Activated CD8-positive, alpha-beta T cell treated with anti-CD3 and anti-CD28 coated beads, Interleukin-2, amount 10 ng/mL, durations not matched to agents 7 days and 5 days (primary cell): ENCODE data around the gene GARRE1. TPM values are rescaled to one million over a fixed set of nuclear protein-coding genes. Genes with fewer than 3 reads are reported as not detected.

Experiments
- ATAC-seq: fragments of 150-1000 bp; cut with Tn5 transposase; one replicate; pipeline ENCODE4 v1.10.0; 2021; ENCODE audit warnings: moderate library complexity
- CTCF ChIA-PET: fragments of 350-600 bp; sonication (Branson Sonifier 250); formaldehyde crosslinking; loops from one replicate; lab custom pipeline; 2021; ENCODE audit warnings: antibody characterized with exemption; lab: Charles Lee
- POLR2A ChIA-PET: fragments of 350-600 bp; sonication (Branson Sonifier 250); formaldehyde crosslinking; loops from one replicate; lab custom pipeline; 2021; ENCODE audit warnings: antibody characterized with exemption; lab: Charles Lee
- DNase-seq: peaks from one replicate; pipeline ENCODE4 v3.0.0-alpha.2; 2020
- H3K27ac Mint-ChIP-seq: one replicate; pipeline ENCODE4 v1.8.0; 2021; ENCODE audit warnings: mild to moderate bottlenecking, mixed read lengths
- H3K27me3 Mint-ChIP-seq: one replicate; pipeline ENCODE4 v1.8.0; 2021; ENCODE audit warnings: low read depth, mixed read lengths
- H3K36me3 Mint-ChIP-seq: one replicate; pipeline ENCODE4 v1.8.0; 2021; ENCODE audit warnings: low read depth, mixed read lengths
- H3K4me1 Mint-ChIP-seq: one replicate; pipeline ENCODE4 v1.8.0; 2021; ENCODE audit warnings: low read depth, mixed read lengths
- H3K4me3 Mint-ChIP-seq: one replicate; pipeline ENCODE4 v1.8.0; 2021; ENCODE audit warnings: mild to moderate bottlenecking, mixed read lengths
- H3K9me3 Mint-ChIP-seq: one replicate; pipeline ENCODE4 v1.8.0; 2022; ENCODE audit warnings: mixed read lengths; ENCODE audit not compliant: insufficient read depth
- total RNA-seq, 2 experiments: library from RNA; stranded (reverse); gene quantifications; one replicate each; pipeline ENCODE4 v1.2.3, GENCODE V29; 2021

The GARRE1 gene
- total RNA-seq, 2 experiments from 2014 or later, result 6.3 to 8.3 TPM

DNA sequence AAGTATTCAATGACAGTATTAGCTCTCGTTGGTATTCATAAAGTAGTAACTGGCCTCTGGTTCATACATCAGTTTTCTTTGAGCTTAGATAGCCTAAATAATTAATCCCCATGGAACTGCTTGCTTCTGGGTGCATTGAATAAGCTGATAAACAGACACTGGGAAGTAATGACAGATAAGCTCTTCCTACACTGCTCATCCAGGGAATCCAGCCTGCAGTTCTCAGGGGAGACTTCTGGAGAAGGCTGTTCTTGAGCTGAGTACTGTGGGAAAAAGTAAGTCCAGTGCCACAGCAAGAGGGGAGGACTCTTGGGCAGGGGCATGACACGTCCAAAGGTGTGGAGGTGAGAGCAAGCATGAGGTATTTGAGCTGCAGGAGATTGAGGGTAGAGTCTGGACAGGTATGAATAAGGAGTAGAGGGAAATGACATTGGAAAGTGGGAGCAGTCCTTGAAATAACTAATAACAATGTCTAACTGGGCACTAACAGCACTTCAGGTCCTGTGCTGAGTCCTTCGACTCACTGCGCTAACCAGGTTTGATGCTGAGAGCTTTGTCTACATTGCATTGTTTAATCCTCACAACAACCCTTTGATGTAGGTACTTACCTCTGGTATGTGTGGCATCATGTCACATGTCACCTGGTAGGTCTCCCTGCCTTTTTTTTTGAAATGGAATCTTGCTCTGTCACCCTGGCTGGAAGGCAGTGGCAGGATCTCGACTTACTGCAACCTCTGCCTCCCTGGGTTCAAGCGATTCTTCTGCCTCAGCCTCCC lies 7.2 kb downstream of the GARRE1 start:
- H3K27ac Mint-ChIP-seq, result no peak overlapping the region
- H3K36me3 Mint-ChIP-seq, result no peaks in the 10 kb centered on the region
- CTCF ChIA-PET, result interaction anchor here (1.2 kb wide), 1 partner anchor 76 kb away, joined by 3 read pairs; no protein-coding TSS in a partner anchor
- H3K9me3 Mint-ChIP-seq, result no peaks in the 10 kb centered on the region
- no peak for DNase-seq
- POLR2A ChIA-PET, result no interaction called here
- no peak for ATAC-seq
- no peaks in the 10 kb centered on the region for H3K27me3 Mint-ChIP-seq
- no peak overlapping the region for H3K4me3 Mint-ChIP-seq
- H3K4me1 Mint-ChIP-seq, result peaks cover 13% of the 10 kb centered on the region

GRCh38 chr19:34263745-34264237 lies 9.4 kb downstream of the GARRE1 start:
- Mint-ChIP-seq H3K27ac (no peak overlapping the region), H3K27me3 (no peaks in the 10 kb centered on the region), H3K4me3 (no peak overlapping the region), H3K9me3 (no peaks in the 10 kb centered on the region), H3K36me3 (peaks cover under 1% of the 10 kb centered on the region), H3K4me1 (peaks cover 17% of the 10 kb centered on the region)
- CTCF ChIA-PET, result interaction anchor here (0.6 kb wide), 1 partner anchor 27 kb away, joined by 3 read pairs; no protein-coding TSS in a partner anchor
- no peak for DNase-seq
- ATAC-seq, result no peak
- POLR2A ChIA-PET, result no interaction called here

DNA sequence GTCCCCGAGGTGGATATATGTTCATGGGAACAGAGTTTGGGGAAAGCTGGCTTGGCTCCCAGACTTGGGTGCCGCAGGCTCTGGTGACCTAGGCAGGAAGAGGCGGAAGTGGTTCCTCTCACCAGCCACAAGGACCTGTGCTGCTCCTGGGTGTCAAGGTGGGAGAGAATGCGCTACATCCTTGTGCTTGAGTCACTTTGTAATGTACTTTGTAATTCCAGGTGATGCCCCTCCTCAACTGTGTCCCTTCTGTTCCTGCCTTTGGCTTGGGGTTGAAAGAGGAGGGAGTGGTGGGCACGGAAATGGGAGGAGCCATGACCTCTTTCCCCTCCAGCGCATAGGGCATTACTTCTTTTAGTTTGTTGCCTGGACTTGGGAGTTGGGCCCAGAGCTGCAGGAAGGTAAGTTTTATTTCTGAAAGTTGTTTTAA lies 10.9 kb downstream of the GARRE1 start:
- H3K4me3 Mint-ChIP-seq, result no peak overlapping the region
- ChIA-PET CTCF (no interaction called here), POLR2A (interaction anchor here (0.8 kb wide), 1 partner anchor 94 kb away, joined by 3 read pairs; no protein-coding TSS in a partner anchor)
- no peak overlapping the region for H3K27ac Mint-ChIP-seq
- H3K36me3 Mint-ChIP-seq, result peaks cover 3% of the 10 kb centered on the region
- ATAC-seq (no peak), DNase-seq (no peak)
- no peaks in the 10 kb centered on the region for H3K9me3 Mint-ChIP-seq
- H3K27me3 Mint-ChIP-seq, result no peaks in the 10 kb centered on the region
- peaks cover 30% of the 10 kb centered on the region for H3K4me1 Mint-ChIP-seq

DNA sequence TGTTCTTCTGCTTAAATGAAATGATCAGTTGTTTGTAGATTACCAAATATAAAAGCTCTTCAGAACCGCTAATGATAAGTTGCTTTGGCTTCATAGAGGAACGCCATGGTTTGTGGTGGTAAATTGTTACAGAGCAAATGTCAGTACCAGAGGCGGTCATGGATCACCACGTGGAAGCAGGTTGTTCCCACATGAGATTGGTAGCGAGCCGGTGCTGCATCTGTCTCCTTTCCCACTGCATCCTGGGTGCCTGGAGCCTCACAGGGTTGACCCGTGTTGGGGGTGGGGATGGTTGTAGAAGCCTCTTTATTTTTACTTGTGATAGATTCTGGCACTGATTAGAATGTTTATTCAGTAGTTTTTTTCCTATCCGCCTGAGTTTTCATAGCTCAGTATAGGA lies 14.7 kb downstream of the GARRE1 start:
- no peak overlapping the region for H3K27ac Mint-ChIP-seq
- ATAC-seq (no peak), DNase-seq (no peak)
- ChIA-PET CTCF (interaction anchor here (1.5 kb wide), 1 partner anchor 47 kb away, joined by 3 read pairs; no protein-coding TSS in a partner anchor), POLR2A (no interaction called here)
- no peaks in the 10 kb centered on the region for H3K27me3 Mint-ChIP-seq
- no peak overlapping the region for H3K4me3 Mint-ChIP-seq
- H3K9me3 Mint-ChIP-seq, result no peaks in the 10 kb centered on the region
- H3K36me3 Mint-ChIP-seq, result peaks cover 3% of the 10 kb centered on the region
- H3K4me1 Mint-ChIP-seq, result peaks cover 34% of the 10 kb centered on the region

DNA sequence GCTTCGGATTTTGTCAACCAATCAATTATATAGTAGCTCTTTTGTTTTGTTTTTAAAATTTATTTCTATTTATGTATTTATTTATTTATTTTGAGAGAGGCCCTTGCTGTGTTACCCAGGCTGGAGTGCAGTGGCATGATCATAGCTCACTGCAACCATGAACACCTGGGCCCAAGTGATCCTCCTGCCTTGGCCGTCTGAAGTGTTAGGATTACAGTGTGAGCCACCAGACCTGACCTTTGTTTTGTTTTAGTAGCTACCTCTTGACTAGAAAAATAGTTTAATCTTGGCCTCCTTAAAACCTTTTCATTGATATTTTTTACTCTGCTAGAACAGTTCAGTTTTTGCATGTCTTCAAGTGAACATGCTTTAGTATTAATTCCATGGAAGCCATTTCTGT lies 15.1 kb downstream of the GARRE1 start:
- Mint-ChIP-seq H3K4me1 (peaks cover 34% of the 10 kb centered on the region), H3K36me3 (peaks cover 3% of the 10 kb centered on the region), H3K9me3 (no peaks in the 10 kb centered on the region), H3K27ac (no peak overlapping the region), H3K27me3 (no peaks in the 10 kb centered on the region), H3K4me3 (peak overlapping the region; percentile 12)
- ChIA-PET POLR2A (interaction anchor here (1.1 kb wide), 1 partner anchor 159 kb away, joined by 3 read pairs; the partner anchor contains the start of gene UBA2), CTCF (interaction anchor here (1.5 kb wide), 1 partner anchor 47 kb away, joined by 3 read pairs; no protein-coding TSS in a partner anchor)
- no peak for DNase-seq
- no peak for ATAC-seq

- ChIA-PET POLR2A (interaction anchor here (1.0 to 1.1 kb wide), 2 partner anchors 98 to 158 kb away, joined by 3 to 4 read pairs; partner anchors contain the start of gene UBA2), CTCF (interaction anchor here (1.3 to 1.5 kb wide), 2 partner anchors 46 to 72 kb away, joined by 3 read pairs; no protein-coding TSS in a partner anchor)
- ATAC-seq (peak; percentile 87), DNase-seq (peak; percentile 74)
- Mint-ChIP-seq H3K27me3 (no peaks in the 10 kb centered on the region), H3K4me1 (peaks cover 30% of the 10 kb centered on the region), H3K27ac (peak overlapping the region; percentile 68), H3K36me3 (peaks cover 3% of the 10 kb centered on the region), H3K9me3 (no peaks in the 10 kb centered on the region), H3K4me3 (peak overlapping the region; percentile 12)
Measured at GRCh38 chr19:34269968-34270621, 15.7 kb downstream of the GARRE1 start.

GRCh38 chr19:34273121-34273520 lies 18.8 kb downstream of the GARRE1 start:
- ChIA-PET CTCF (no interaction called here), POLR2A (no interaction called here)
- no peaks in the 10 kb centered on the region for H3K9me3 Mint-ChIP-seq
- ATAC-seq, result no peak
- no peak for DNase-seq
- peaks cover 7% of the 10 kb centered on the region for H3K36me3 Mint-ChIP-seq
- no peaks in the 10 kb centered on the region for H3K27me3 Mint-ChIP-seq
- no peak overlapping the region for H3K27ac Mint-ChIP-seq
- no peak overlapping the region for H3K4me3 Mint-ChIP-seq
- peaks cover 24% of the 10 kb centered on the region for H3K4me1 Mint-ChIP-seq

DNA sequence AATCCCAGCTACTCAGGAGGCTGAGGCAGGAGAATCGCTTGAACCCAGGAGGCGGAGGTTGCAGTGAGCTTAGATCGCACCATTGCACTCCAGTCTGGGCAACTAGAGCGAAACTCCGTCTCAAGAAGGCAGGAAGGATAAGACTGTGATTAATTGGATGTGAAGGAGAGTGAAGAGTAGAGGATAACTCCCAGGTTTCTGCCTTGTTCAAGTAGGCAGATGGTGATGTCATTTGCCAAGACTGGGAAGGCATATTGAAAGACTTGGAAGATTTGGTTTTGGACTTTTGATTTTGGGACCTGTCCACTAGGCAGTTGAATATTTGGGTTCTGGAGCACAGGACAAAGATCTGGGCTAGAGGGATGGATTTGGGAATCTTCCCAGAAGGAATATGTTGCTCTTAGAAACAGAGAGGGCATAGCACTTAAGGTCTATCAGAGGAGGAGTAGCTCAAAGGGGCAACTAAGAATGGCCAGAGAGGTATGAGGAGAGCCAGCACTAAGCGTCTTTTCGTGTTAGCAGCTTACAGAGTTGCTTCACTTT lies 20.0 kb downstream of the GARRE1 start:
- H3K4me3 Mint-ChIP-seq, result no peak overlapping the region
- no peak for DNase-seq
- H3K9me3 Mint-ChIP-seq, result no peaks in the 10 kb centered on the region
- POLR2A ChIA-PET, result no interaction called here
- peaks cover 14% of the 10 kb centered on the region for H3K4me1 Mint-ChIP-seq
- CTCF ChIA-PET, result no interaction called here
- no peak for ATAC-seq
- no peaks in the 10 kb centered on the region for H3K27me3 Mint-ChIP-seq
- H3K36me3 Mint-ChIP-seq, result peaks cover 4% of the 10 kb centered on the region
- H3K27ac Mint-ChIP-seq, result no peak overlapping the region

- DNase-seq (no peak), ATAC-seq (no peak)
- H3K27ac Mint-ChIP-seq, result no peak overlapping the region
- POLR2A ChIA-PET, result no interaction called here
- no peaks in the 10 kb centered on the region for H3K27me3 Mint-ChIP-seq
- H3K4me3 Mint-ChIP-seq, result no peak overlapping the region
- peaks cover 8% of the 10 kb centered on the region for H3K4me1 Mint-ChIP-seq
- H3K36me3 Mint-ChIP-seq, result peaks cover 4% of the 10 kb centered on the region
- CTCF ChIA-PET, result no interaction called here
- H3K9me3 Mint-ChIP-seq, result no peaks in the 10 kb centered on the region
Measured at GRCh38 chr19:34274827-34275625, 20.7 kb downstream of the GARRE1 start.

DNA sequence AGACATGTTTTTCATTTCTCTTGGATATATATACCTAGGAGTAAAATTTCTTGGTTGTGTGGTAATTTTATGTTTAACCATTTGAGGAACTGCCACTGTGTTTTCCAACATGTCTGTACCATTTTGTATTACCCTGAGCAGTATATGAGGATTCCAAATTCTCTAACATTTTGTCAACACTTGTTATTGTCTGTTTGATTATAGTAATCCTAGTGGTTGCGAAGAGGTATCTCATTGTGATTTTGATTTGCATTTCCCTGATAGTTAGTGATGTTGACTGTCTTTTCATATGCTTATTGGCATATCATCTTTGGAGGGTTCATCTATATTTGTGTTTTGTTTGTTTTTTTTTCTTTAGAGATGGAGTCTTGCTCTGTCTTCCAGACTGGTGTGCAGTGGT lies 21.4 kb downstream of the GARRE1 start:
- Mint-ChIP-seq H3K36me3 (peaks cover 4% of the 10 kb centered on the region), H3K4me1 (peaks cover 1% of the 10 kb centered on the region), H3K27me3 (no peaks in the 10 kb centered on the region), H3K27ac (no peak overlapping the region), H3K4me3 (no peak overlapping the region), H3K9me3 (no peaks in the 10 kb centered on the region)
- CTCF ChIA-PET, result no interaction called here
- ATAC-seq (no peak), DNase-seq (no peak)
- POLR2A ChIA-PET, result no interaction called here

GRCh38 chr19:34276614-34277013 lies 22.3 kb downstream of the GARRE1 start:
- Mint-ChIP-seq H3K36me3 (peaks cover 4% of the 10 kb centered on the region), H3K4me1 (no peaks in the 10 kb centered on the region), H3K27ac (no peak overlapping the region), H3K9me3 (no peaks in the 10 kb centered on the region), H3K27me3 (no peaks in the 10 kb centered on the region), H3K4me3 (no peak overlapping the region)
- POLR2A ChIA-PET, result no interaction called here
- DNase-seq, result no peak
- ATAC-seq, result no peak
- CTCF ChIA-PET, result no interaction called here
